ENCODE measurements around the gene GALNT13. TPM values are rescaled to one million over a fixed set of nuclear protein-coding genes. Genes with fewer than 3 reads are reported as not detected.

Gene GALNT13
- total and polyA plus RNA-seq, 10 of the 15 experiments (the other 5 are each of a cell fraction or from before 2014, with no cell fraction given), result 0.04 TPM; not detected in 9

- no peak overlapping the region for H3K4me2 ChIP-seq (ENCODE audit: control insufficient read depth, insufficient read depth)
- BruUV-seq (replicated peaks), result no TSS peak
Observed at GRCh38 chr2:154306266-154306970, 434.7 kb downstream of the GALNT13 start.

GRCh38 chr2:154307007-154307406, 435.3 kb downstream of the GALNT13 start:
- Histone ChIP-seq H4K20me1 (ENCODE audit: control insufficient read depth, insufficient read depth) (no peaks in the 10 kb centered on the region), H3K27ac (ENCODE audit: control insufficient read depth, insufficient read depth) (no peak overlapping the region), H3K4me2 (ENCODE audit: control insufficient read depth, insufficient read depth) (no peak overlapping the region), H2AFZ (ENCODE audit: control insufficient read depth, low read depth, low read length) (no peak overlapping the region), H3K4me1 (ENCODE audit: control insufficient read depth, insufficient read depth, low read length) (no peaks in the 10 kb centered on the region), H3K79me2 (ENCODE audit: control insufficient read depth, insufficient read depth, low read length) (no peaks in the 10 kb centered on the region), H3K27me3 (replicated peaks in 1 of 2; ENCODE audit: control insufficient read depth in 2 of 2, insufficient read depth in 2 of 2, low read length in 1 of 2) (no peaks in the 10 kb centered on the region), H3K9ac (ENCODE audit: control insufficient read depth, insufficient read depth, low read length) (no peak overlapping the region), H3K4me3 (no peak overlapping the region), H3K36me3 (ENCODE audit: control insufficient read depth in 2 of 2, insufficient read depth in 2 of 2, low read length in 1 of 2) (no peaks in the 10 kb centered on the region), H3K9me3 (replicated peaks; ENCODE audit: control insufficient read depth, insufficient read depth, low read length) (no peaks in the 10 kb centered on the region)
- DNase-seq (ENCODE audit: low read depth, low spot score) (no peak), FAIRE-seq (no peak), ATAC-seq (no peak)
- intact Hi-C loops (cut with micrococcal nuclease; ENCODE audit: unreplicated experiment) (no loop called here), in situ Hi-C loops (cut with MboI) (no loop called here)
- ChIA-PET CTCF (interaction anchor here (0.6 to 0.9 kb wide), 2 partner anchors 10 to 896 kb away, joined by 3 to 4 read pairs; no protein-coding TSS in a partner anchor), RAD21 (ENCODE audit: unreplicated experiment) (no interaction called here), SMC1A (ENCODE audit: uncharacterized antibody, unreplicated experiment) (no interaction called here), POLR2A (no interaction called here)
- no TSS peak for BruUV-seq (replicated peaks)
- WGBS (ENCODE audit: insufficient coverage, insufficient replicate concordance, low lambda C conversion rate, missing lambda C conversion rate), result 83% methylated on average over 1 of the region's 1 CpG
- TF ChIP-seq PAX8 (IDR thresholded peaks at IDR 0.05) (no peak), SUPT20H (IDR thresholded peaks at IDR 0.05; ENCODE audit: borderline replicate concordance, control insufficient read depth, low read depth, low read length) (no peak), STAT3 (IDR thresholded peaks at IDR 0.05; ENCODE audit: low read depth, low read length) (no peak), SPI1 (IDR thresholded peaks at IDR 0.05; ENCODE audit: borderline replicate concordance, insufficient read depth, low read depth, low read length) (no peak), RELA (IDR thresholded peaks at IDR 0.05; ENCODE audit: borderline replicate concordance, partially characterized antibody) (no peak), EZH2 (IDR thresholded peaks at IDR 0.05; ENCODE audit: borderline replicate concordance, control insufficient read depth, low read depth, low read length) (no peak), MAX (IDR thresholded peaks at IDR 0.05; ENCODE audit: low read depth, low read length) (no peak), POLR2AphosphoS5 (IDR thresholded peaks at IDR 0.05; ENCODE audit: low read length) (no peak), KLF5 (IDR thresholded peaks at IDR 0.05; ENCODE audit: partially characterized antibody) (no peak), IKZF2 (IDR thresholded peaks at IDR 0.05) (no peak), TCF3 (IDR thresholded peaks at IDR 0.05; ENCODE audit: borderline replicate concordance, insufficient read depth, low read depth, low read length) (no peak), E2F4 (IDR thresholded peaks at IDR 0.05; ENCODE audit: low read depth, low read length) (no peak), ZNF207 (IDR thresholded peaks at IDR 0.05; ENCODE audit: borderline replicate concordance) (no peak), NFXL1 (IDR thresholded peaks at IDR 0.05; ENCODE audit: borderline replicate concordance) (no peak)

More at GRCh38 chr2:154306266-154306970, 434.7 kb downstream of the GALNT13 start:
- ATAC-seq, result no peak
- WGBS (ENCODE audit: insufficient coverage, insufficient replicate concordance, low lambda C conversion rate, missing lambda C conversion rate), result 36% methylated on average over 3 of the region's 3 CpGs
- Histone ChIP-seq H3K9me3 (replicated peaks; ENCODE audit: control insufficient read depth, insufficient read depth, low read length) (no peaks in the 10 kb centered on the region), H3K27me3 (replicated peaks in 1 of 2; ENCODE audit: control insufficient read depth in 2 of 2, insufficient read depth in 2 of 2, low read length in 1 of 2) (no peaks in the 10 kb centered on the region), H3K36me3 (ENCODE audit: control insufficient read depth in 2 of 2, insufficient read depth in 2 of 2, low read length in 1 of 2) (no peaks in the 10 kb centered on the region), H3K9ac (ENCODE audit: control insufficient read depth, insufficient read depth, low read length) (no peak overlapping the region), H3K27ac (ENCODE audit: control insufficient read depth, insufficient read depth) (no peak overlapping the region), H3K79me2 (ENCODE audit: control insufficient read depth, insufficient read depth, low read length) (no peaks in the 10 kb centered on the region), H3K4me1 (ENCODE audit: control insufficient read depth, insufficient read depth, low read length) (no peaks in the 10 kb centered on the region), H2AFZ (ENCODE audit: control insufficient read depth, low read depth, low read length) (no peak overlapping the region), H4K20me1 (ENCODE audit: control insufficient read depth, insufficient read depth) (no peaks in the 10 kb centered on the region), H3K4me3 (no peak overlapping the region)
- in situ Hi-C loops (cut with MboI), result no loop called here
- no peak for DNase-seq (ENCODE audit: low read depth, low spot score)
- SMC1A ChIA-PET (ENCODE audit: uncharacterized antibody, unreplicated experiment), result no interaction called here
- TF ChIP-seq NR2C1 (IDR thresholded peaks at IDR 0.05) (no peak), CBX3 (IDR thresholded peaks at IDR 0.05; ENCODE audit: borderline replicate concordance, low read depth) (no peak), FOXM1 (IDR thresholded peaks at IDR 0.05; ENCODE audit: low read depth, low read length) (no peak), HDAC6 (IDR thresholded peaks at IDR 0.05; ENCODE audit: unreplicated experiment) (no peak)
- CTCF ChIA-PET, result interaction anchor here (0.6 kb wide), 1 partner anchor 896 kb away, joined by 3 read pairs; no protein-coding TSS in a partner anchor
- FAIRE-seq, result no peak
- POLR2A ChIA-PET, result no interaction called here
- RAD21 ChIA-PET (ENCODE audit: unreplicated experiment), result no interaction called here
- intact Hi-C loops (cut with micrococcal nuclease; ENCODE audit: unreplicated experiment), result no loop called here

Measured in GM12878 (cell line).